ENCODE results near the gene CDH15.

- no peak for TF ChIP-seq CTCF (IDR thresholded peaks at IDR 0.05; ENCODE audit: low read length)
- no peak for TF ChIP-seq EZH2 (IDR thresholded peaks at IDR 0.05; ENCODE audit: borderline replicate concordance, low read length)
Observed at GRCh38 chr16:89207993-89208392, 36.4 kb downstream of the CDH15 start.

All from OCI-LY1 (cell line).